ENCODE results near the gene MTA3.

The MTA3 gene

DNA sequence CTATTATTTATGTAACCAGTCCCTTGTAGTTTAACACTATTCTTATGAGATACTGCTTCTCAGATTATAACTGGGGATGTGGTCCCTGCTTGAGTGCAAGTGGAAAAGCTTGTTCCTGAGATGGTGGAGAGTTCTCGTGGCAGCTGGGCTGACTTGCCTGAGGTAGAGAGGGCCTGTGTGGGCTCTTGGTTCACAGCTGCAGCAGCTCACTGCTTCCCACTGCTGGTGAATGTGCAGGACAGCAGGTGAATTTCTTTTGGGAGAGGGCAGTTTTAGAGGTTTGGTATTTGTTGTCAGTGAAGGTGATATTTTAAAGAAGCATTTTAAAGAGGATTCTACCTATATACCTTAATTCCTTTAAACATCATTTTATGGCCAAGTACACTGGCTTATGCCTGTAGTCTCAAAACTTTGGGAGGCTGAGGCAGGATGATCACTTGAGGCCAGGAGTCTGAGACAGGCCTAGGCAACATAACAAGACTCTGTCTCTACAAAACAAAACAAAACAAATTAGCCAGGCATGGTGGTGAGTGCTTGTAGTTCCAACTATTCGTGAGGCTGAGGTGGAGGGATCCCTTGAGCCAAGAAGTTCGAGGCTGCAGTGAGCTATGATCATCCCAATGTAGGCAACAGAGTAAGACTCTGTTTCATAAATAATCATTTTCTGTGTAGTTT, 94.8 kb downstream of the MTA3 start:
- TF ChIP-seq, protein P1, sequence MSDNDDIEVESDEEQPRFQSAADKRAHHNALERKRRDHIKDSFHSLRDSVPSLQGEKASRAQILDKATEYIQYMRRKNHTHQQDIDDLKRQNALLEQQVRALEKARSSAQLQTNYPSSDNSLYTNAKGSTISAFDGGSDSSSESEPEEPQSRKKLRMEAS (IDR thresholded peaks at IDR 0.05; ENCODE audit: low read depth, low read length) = peak; percentile 31; the same call in 1 of the 2 replicates
- TF ChIP-seq MYC (IDR thresholded peaks at IDR 0.05; ENCODE audit: low read depth, low read length) = no peak
- TF ChIP-seq, protein P2, sequence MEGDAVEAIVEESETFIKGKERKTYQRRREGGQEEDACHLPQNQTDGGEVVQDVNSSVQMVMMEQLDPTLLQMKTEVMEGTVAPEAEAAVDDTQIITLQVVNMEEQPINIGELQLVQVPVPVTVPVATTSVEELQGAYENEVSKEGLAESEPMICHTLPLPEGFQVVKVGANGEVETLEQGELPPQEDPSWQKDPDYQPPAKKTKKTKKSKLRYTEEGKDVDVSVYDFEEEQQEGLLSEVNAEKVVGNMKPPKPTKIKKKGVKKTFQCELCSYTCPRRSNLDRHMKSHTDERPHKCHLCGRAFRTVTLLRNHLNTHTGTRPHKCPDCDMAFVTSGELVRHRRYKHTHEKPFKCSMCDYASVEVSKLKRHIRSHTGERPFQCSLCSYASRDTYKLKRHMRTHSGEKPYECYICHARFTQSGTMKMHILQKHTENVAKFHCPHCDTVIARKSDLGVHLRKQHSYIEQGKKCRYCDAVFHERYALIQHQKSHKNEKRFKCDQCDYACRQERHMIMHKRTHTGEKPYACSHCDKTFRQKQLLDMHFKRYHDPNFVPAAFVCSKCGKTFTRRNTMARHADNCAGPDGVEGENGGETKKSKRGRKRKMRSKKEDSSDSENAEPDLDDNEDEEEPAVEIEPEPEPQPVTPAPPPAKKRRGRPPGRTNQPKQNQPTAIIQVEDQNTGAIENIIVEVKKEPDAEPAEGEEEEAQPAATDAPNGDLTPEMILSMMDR (IDR thresholded peaks at IDR 0.05; ENCODE audit: low read depth, low read length) = peak; percentile 99
- TF ChIP-seq POLR2A (IDR thresholded peaks at IDR 0.05; ENCODE audit: extremely low read depth, insufficient read length) = no peak
- DNase-seq (ENCODE audit: low read depth) = peak; percentile 85
- H3K4me3 ChIP-seq (ENCODE audit: low read depth, low read length) = no peak overlapping the region

DNA sequence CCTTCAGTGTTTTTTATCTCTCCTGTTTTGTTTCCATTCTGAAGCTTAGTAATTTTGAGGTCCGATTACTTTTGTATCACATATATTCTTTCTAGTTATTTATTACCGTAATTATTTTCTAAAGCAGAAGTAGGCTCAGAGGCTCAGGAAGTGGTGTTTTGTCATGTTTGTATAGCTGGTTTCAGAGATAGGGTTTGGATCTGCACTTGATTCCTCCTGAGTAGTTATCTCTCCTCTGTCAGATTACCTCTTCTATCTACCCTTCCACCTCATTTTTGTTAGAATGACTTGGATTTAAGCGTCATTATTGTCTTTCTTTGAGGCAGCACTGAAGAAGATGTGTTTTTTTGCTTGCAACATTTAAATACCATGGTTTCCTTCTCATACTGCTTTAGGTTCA, 95.4 kb downstream of the MTA3 start:
- TF ChIP-seq, protein P2 (IDR thresholded peaks at IDR 0.05; ENCODE audit: low read depth, low read length) = no peak
- TF ChIP-seq MYC (IDR thresholded peaks at IDR 0.05; ENCODE audit: low read depth, low read length) (no peak), POLR2A (IDR thresholded peaks at IDR 0.05; ENCODE audit: extremely low read depth, insufficient read length) (no peak)
- TF ChIP-seq, protein P1 (IDR thresholded peaks at IDR 0.05; ENCODE audit: low read depth, low read length) = no peak
- peak; percentile 61 for DNase-seq (ENCODE audit: low read depth)
- no peak overlapping the region for H3K4me3 ChIP-seq (ENCODE audit: low read depth, low read length)

DNA sequence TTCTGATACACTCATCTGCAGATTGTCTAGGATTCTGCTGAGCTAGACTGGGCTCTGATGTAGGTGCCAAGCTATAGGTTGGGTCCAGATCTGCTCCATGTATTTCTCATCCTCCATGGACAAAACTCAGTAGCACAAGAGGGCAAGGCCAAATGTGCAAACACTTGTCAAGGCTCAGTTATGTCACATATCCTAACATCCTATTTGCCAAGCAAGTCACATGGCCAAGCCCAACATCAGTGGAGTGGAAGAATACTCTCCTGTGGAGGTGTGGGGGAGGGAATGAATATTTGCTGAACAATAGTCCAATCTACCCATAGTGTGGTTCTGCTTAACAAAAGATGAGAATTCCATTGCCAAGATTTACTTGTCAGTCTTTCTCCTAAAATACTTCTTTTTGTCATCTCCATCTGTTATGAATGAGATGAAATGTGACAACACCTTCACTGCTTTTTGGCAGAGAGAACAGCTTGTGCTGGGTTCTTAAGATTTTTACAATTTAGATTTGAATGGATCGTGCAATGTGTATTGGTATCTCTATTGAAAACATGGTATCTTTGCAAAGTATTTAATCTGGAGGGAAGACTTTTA, 105.7 kb downstream of the MTA3 start:
- H3K4me3 ChIP-seq (ENCODE audit: low read depth, low read length) = no peak overlapping the region
- TF ChIP-seq, protein P1 (IDR thresholded peaks at IDR 0.05; ENCODE audit: low read depth, low read length) = no peak
- TF ChIP-seq MYC (IDR thresholded peaks at IDR 0.05; ENCODE audit: low read depth, low read length) = no peak
- TF ChIP-seq POLR2A (IDR thresholded peaks at IDR 0.05; ENCODE audit: extremely low read depth, insufficient read length) = no peak
- TF ChIP-seq, protein P2 (IDR thresholded peaks at IDR 0.05; ENCODE audit: low read depth, low read length) = no peak
- no peak for DNase-seq (ENCODE audit: low read depth)

DNA sequence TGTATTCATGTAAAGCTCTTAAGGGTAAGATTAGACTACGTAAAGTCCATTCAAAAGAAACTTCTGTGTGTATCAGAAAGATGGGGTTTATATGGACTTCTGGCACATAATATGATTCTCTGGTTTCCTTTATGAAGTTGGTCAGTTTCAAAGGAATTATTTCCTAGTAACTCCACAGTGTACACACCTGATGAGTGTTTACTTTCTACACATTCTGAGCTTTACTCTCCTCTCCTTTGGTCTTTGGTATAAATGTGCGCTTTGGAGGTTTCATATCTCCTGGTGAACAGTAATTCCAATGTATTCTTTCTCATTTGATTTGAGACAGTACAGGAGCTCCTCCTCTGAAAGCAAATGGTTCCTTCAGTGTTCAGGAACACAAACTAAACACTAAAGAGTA, 107.4 kb downstream of the MTA3 start:
- H3K4me3 ChIP-seq (ENCODE audit: low read depth, low read length) = no peak overlapping the region
- no peak for DNase-seq (ENCODE audit: low read depth)
- TF ChIP-seq MYC (IDR thresholded peaks at IDR 0.05; ENCODE audit: low read depth, low read length) = no peak
- TF ChIP-seq POLR2A (IDR thresholded peaks at IDR 0.05; ENCODE audit: extremely low read depth, insufficient read length) = no peak
- TF ChIP-seq, protein P2 (IDR thresholded peaks at IDR 0.05; ENCODE audit: low read depth, low read length) = no peak
- TF ChIP-seq, protein P1 (IDR thresholded peaks at IDR 0.05; ENCODE audit: low read depth, low read length) = no peak

DNA sequence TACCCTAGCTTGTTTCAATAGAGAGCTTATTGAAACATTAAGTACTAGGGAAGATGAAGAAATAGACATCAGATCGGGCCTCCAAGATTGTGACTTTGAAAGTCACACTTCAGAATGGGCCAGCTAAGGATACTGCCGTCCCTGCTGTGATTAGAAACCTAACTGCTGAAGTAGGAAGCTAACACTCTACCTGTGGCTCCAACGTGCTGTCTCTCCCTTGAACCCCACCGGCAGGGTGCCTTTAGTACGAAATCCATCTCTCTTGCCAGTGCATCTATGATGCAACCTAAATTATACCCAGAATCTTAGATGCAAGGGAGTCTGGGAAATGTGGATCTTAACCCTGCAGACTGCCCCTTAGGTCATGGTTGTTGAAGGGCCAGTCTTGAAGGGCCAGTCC, 116.9 kb downstream of the MTA3 start:
- TF ChIP-seq, protein P1 (IDR thresholded peaks at IDR 0.05; ENCODE audit: low read depth, low read length) = no peak
- TF ChIP-seq POLR2A (IDR thresholded peaks at IDR 0.05; ENCODE audit: extremely low read depth, insufficient read length) (no peak), MYC (IDR thresholded peaks at IDR 0.05; ENCODE audit: low read depth, low read length) (no peak)
- TF ChIP-seq, protein P2 (IDR thresholded peaks at IDR 0.05; ENCODE audit: low read depth, low read length) = no peak
- no peak overlapping the region for H3K4me3 ChIP-seq (ENCODE audit: low read depth, low read length)
- no peak for DNase-seq (ENCODE audit: low read depth)

Measured in NB4 (cell line).